Nucleus accumbens (tissue), 56 donors: ENCODE results near the gene HIP1R.
"Not testable (repeated sequence)": the region's sequence is repeated elsewhere in the genome, so short reads cannot be mapped to it uniquely, and the experiment has no call there.

Source experiments
- DNase-seq, 56 donors: peaks; one replicate each; lab custom pipeline; 2025; lab: John Stamatoyannopoulos, UW

The HIP1R gene

DNA sequence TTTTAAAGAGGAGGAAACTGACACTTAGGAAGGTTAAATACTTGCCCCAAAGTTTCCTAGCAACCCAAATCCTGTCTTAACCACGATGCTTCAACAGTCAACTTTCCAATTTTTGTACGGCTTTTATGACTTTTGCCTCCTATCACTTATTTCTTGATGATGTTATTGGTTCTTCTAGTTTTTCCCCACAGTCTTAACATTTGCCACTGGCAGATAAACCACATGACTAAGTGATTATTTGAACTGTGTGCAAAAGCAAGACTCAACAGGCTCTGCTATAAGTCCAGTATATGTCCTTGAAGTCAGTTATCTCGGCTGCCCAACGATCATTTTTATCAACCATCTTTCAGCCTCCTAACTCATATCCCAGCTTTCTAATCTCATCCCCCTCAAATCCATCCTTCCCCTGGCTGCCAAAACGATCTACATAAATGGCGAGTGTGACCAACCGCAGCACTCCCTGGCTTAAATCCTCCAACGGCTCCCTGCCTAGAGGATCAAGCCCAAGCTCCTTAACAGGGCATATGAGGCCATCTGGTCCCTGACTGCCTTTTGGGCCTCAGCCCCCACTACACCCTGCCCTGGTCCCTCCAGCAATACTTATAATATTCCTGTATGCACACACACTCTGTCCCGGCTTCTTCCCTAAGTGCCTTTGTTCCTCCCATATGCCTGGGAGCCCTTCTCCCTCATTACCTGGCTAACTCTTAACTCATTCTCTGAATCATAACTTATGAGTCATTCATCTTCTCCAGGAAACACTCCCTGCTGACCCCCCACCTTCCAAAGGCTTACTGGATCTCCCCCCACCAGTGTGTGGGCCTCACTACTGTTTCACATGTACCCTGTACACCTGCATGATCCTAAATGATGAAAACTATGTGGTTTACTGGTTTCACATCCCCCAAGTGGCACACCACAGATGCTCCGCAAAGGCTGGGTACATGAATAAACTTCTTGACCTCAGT, 51.9 kb downstream of the HIP1R start:
- peak in 6 of 56 donors; percentile 21 to 46 (median 28) for DNase-seq

DNA sequence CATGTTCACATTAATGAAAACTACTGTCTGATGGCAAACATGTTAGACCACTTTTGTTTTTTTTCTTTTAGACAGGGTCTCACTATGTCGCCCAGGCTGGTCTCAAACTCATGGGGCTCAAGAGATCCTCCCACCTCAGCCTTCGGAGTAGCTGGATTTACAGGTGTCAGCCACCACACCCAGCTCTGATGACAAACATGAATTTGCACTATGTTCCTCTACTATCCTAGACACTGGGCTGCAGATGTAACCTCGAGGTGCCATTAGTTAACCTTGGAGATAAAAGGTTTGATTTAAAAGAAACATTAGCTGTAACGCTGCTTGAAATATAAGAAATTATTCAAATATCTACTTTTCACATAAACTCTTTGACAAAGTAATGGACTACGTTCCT, 52.6 kb downstream of the HIP1R start:
- no peak for DNase-seq

DNA sequence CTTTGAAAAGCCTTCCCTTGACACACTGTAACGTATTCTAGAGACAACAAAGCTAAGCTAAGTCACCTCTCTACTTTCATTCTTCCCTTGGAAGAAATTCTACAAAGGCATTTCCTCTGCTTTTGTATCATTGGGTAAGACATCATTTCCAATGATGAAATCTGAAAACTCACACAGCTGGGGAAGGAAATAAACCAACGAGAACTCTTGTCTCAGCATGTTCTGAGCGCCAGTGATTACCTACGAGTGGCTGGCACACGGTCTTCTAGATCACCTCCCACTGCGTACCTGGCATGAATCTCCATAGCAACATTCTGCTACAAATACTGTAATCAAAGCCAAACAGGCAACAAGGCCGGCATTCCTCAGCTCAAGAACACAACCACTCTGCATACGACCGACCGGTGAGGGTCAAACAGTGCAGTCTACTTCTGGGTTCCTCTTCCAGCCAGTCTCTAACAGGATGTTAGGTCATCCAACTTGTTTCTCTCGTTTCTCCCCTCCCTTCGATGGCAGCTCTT, 53.0 kb downstream of the HIP1R start:
- peak in 3 of 56 donors; percentile 10 to 45 (median 28) for DNase-seq

DNA sequence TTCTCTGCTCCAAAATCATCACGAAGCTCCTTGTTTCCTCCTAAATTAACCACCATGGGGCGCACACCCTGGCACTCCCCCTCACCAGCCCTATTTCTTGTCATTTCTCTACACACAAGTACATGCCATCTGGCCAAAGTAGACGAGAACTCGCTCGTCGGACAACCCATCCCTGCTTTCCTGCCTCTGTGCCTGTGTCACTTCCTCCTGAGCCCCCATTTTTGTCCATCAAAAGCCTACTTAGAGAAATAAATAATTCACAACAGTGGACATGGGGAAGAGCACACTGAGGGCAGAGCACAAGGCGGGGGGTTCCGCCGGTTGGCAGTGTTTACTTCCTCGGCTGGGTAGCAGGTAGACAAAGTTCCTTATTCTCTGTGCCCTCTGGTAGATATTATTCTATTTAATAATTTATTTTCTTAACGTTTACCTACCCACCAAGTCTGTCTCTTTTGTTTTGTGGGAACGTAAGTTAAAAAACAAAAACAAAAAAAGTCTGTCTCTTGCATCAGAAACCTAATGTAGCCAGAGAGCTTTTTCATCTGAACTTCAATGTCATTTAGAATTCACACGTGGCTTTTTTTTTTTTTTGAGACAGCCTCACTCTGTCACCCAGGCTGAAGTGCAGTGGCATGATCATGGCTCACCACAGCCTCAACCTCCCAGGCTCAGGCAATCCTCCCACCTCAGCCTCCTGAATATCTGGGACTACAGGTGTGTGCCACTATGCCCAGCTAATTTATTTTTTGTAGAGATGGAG, 54.7 kb downstream of the HIP1R start:
- no peak for DNase-seq

DNA sequence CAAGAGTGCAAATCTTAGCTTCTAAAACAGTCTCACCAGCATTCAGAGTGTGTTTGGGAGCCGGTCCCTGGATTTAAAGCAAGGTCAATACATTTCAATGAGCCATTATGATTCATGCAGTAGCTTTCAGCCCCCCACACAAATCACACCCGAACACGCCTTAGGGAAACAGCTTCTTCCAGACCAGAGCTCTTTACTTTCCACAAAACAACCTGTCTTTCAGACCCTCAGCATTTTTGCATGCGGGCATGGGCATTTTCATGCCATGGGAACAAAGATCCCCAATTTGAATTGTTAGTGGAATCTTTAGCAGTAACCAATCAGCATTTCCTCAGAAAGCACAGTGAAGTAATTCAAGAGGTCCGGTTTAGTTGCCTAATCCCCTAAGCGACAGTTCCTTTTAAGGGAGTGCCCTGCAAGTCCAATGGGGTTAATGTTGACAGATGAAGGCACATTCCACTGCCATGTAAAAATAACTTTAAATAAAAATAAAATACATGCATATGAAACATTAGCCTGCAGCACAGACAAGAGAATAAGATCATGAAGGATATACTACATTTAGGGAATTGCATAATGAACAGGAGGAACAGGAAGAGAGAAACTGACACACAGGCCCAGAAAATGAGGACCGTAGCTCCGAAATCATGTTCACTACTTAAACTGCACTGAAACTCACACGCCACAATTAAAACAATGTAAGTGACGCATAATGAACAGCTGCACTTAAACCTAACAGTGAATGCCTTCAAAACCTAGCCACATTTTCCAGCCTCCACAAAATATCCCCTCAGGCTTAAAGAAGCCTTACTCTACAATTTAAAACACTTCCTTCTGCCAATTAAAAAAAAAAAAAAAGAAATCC, 56.6 kb downstream of the HIP1R start:
- DNase-seq, result peak in 1 of 56 donors; percentile 18

DNA sequence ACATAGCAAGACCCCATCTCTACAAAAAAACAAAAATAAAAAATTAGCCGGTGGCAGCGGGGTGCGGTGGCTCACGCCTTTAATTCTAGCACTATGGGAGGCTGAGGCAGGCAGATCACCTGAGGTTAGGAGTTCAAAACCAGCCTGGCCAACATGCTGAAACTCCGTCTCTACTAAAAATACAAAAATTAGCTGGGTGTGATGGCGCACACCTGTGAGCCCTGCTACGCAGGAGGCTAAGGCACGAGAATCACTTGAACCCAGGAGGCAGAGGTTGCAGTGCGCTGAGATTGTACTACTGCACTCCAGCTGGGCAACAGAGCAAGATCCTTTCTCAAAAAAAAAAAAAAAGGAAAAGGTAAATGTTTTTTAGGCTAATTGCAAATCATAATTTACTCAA, 57.5 kb downstream of the HIP1R start:
- not testable (repeated sequence) for DNase-seq

DNA sequence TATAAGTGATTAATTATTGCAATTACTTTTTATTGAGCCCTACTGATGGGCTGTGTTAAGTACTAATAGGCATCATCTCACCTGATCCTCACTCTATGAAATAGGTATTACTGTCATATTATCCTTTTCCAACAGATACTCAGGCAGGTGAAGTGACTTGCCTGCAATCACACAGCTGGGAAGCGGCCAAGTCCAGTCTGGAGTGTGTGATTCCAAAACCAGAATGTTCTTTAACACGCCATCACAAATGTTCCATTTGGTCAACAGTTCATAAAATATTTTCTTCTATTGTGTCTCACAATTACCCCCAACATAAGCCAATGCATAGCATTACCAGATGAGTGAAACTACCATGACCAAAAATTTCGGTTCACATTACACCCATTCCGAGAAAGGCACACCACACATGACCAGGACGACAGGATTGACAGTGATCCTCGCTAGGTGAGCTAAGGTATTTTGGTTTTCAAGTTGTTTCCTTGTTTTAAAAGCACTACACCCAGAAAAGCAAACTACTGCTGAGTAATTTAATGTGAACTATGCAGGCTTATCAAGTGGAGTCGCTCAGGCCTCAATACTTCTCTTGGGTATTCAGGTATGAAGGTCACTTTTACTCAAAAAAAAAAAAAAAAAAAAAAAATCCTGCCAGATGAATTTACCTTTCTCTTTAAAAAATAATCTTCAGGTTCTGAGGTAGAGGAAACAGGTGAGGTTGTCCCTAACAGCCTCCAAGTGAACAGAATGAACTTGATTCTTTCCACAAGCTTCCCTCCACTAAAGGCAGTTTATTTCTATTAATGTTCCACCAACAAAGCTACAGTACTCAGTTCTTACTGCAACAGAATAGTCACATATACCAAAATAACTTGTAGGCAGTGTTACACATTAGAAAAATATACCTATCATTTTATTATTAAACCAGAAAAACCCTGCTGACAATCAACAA, 58.2 kb downstream of the HIP1R start:
- DNase-seq, result no peak

DNA sequence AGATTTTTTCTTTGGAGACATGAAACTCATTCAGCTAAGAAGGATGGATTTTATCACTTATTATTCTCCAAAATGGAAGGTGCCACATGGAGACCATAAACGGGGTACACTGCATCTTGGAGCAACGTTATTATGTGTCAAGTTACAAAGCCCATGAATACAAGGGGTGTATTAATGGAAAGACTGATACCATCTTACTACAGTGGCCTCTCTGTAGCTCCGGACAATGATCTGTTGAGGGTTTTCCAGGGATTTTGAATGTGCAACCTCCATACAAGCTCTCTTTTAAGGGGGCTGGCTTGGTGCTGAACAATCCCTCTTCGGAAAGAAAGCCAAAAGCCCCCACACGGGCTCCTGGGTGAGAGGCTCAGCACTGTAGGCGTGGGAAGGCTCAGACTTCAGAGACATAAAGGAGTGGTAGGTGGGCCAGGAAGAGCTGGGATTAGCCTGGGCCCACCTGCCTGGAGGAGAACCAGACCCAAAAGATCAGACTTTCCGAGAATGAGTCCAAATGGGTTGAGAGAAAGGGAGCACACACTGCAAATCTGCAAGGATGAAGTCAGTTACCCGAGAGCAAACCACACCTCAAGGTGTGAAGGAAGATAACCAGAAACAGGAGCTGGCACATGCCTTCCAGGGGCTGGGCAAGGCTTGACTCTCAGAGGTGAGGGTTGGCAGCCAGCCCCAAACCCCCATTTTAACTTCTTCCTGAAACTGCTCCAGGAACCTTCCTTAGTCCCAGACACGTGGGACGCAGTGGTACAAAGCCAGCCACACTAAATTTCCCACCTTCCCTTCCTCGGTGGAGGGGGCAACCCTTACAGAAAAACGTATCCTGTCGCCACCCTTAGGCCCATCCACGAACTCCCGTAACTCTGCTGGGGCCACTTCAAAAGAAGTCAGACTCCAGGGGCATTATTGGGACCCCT, 59.2 kb downstream of the HIP1R start:
- DNase-seq, result peak in 8 of 56 donors; percentile 15 to 48 (median 24)

DNA sequence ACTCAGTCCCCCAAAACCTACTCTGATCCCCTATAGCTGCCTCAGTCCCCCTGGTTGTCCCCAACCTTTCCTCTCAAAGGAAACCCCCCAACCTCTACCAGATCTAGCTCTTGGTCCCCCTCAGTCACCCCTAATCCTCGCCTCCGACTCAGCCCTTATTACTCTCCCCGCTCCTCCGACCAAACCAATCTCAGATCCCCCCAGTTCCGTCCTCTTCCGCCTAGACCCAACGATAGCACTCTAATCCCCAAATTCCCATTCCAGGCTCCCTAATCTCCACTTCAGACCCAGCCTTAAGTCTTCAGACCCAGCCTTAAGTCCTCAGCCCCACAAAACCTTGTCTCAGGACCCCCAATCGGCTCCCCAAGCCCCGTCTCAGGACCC, 60.1 kb downstream of the HIP1R start:
- DNase-seq, result no peak

DNA sequence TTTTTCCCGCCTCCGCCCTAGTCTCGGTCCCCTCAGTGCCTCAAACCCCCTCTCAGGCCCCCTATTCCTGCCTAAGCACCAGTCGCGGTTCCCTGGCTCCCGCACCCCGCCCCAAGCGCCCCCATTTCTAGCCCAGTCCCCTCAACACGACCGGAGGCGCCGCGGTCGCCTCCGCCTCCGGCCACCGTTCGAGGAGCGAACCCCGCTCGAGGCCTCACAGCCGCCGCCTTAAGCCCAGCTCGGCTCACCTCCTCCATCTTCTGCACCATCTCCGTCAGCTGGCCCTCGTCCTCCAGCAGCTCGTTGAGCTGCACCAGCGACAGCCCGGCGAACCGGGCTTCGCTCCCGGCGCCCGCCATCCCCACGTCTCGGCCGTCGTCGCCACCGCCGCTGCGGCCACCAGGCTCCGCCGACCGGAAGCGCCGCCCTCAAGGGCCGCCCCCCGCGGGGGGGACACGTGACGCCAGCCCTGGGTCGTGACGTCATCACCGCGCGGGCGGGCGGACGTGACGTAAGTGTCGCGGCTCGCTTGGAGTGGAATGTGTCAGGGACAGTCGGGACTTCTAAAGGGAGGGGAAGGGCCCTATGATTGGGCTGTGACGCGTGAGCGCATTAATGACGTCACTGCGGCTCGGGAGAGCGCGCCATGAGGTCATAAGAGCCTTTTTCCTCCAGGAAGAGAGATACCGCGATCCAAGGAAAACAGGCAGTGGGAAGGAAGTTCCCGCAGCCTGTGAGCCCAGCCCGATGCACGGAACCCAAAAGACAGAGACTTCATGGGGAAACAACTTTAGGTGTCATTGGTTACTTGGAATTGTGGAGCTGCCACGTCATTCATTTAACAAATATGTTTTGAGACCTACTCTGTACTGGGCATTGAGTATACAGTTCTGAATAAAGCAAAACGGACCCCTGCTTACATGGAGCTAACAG, 60.7 kb downstream of the HIP1R start, which contains the start of gene VPS37B:
Gene VPS37B (minus strand): TSS at position 421 of the 933 bp plus-strand sequence. CDS start 62 bp downstream, at position 359.
- DNase-seq, result peak in 47 of 56 donors; percentile 29 to 87 (median 61)

DNA sequence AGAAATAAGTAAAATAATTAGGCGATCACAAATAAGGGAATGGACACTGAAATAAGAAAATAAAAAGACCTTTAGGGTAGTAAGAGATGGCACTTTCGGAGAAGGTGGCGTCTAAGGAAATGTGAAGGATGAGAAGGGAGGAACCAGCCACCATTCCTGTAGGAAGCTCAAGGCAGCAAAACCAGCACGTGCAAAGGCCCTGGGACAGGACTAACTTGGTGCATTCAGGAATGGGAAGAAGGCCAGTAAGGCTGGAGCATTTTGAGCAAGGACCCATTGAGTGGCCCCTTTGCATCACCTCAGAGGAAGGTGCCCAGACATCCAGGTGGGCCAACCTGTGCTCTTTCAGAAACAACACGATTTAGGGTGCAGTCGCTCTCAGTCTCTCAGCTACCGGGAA, 61.4 kb downstream of the HIP1R start:
- DNase-seq, result peak in 1 of 56 donors; percentile 29

DNA sequence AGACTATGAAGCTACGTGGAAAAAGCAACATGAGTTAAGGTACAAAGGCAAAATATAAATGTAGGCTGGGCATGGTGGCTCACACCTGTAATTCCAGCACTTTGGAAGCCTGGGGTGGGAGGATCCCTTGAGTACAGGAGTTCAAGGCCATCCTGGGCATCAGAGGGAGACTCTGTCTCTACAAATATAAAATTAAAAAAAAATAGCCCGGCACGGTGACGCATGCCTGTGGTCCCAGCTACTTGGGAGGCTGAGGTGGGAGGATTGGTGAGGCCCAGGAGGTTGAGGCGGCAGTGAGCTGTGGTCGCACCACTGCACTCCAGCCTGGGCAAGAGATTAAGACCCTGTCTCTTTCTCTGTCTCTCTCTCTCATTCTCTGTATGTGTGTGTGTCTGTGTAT, 64.6 kb downstream of the HIP1R start:
- DNase-seq, result no peak

DNA sequence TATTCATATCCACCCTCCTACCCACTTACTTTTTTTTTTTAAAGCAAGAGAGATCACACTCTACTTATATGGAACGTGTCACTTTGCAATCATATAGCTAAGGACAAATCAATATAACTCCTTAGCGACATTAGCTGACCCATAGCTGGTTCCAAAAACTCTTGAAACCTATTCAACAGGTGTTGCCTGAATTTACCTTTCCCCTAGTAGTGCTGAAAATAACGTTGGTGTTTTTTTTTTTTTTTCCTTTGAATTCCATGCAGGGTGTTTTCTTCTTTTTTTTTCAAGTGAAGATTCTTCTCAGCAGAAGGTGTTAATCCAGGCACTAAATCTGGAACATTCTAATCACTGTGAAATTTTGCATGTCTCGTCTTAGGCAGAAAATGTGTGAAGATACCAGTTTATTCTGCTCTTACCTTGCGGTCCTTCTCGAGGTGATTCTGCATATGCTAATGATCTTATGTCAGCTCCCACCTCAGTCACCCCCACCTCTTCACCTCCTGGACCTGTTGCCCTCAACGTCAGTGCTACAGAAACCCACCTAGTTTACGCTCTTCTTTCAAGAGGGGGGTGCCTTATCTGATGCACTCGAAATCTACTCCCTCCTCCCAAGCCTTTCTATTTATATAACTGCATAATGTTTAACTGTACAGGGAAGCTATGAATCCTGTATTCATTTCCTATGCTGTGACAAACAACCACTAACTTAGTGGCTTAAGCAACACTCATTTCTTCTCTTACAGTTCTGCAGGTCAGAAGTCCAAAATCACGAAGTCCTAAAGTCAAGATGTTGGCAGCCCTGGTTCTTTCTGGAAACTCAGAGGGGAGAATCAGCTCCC, 67.8 kb downstream of the HIP1R start:
- no peak for DNase-seq

DNA sequence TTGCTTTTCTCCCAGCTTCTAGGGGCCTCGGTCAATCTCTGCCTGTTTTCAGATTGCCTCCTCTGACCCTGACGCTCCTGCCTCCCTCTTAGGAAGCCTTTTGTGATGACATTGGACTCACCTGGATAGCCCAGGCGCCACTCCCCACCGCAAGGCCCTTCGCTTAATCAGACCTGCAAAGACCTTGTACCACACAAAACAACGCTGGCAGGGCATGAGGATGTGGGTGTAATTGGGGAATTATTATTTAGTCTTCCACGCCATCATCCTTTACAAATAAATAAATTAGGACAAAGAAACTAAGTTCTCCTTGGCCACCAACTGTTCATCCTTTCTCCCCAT, 68.4 kb downstream of the HIP1R start:
- DNase-seq, result no peak

DNA sequence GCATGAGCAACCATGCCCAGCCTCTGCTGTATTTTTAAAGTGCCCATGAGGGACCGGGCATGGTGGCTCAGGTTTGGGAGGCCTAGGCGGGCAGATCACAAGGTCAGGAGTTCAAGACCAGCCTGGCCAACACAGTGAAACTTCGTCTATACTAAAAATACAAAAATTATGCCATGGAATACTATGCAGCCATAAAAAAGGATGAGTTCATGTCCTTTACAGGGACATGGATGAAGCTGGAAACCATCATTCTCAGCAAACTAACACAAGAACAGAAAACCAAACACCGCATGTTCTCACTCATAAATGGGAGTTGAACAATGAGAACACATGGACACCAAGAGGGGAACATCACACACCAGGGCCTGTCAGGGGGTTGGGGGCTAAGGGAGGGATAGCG, 70.0 kb downstream of the HIP1R start:
- not testable (repeated sequence) for DNase-seq

DNA sequence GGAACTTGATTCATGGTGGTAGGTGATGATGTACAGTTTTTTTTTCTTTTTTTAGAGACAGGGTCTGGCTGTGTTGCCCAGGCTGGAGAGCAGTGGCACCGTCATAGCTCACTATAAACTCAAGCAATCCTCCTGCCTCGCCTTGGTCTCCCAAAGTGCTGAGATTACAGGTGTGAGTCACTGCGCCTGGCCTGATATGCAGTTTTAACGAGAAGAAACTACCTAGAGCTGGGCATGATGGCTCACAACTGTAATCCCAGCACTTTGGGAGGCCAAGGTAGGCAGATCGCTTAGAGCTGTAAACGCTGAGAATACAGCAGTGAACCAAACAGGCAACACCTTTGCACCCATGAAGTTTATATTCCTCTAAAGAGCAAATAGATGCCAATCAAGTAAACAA, 73.7 kb downstream of the HIP1R start:
- no peak for DNase-seq
